WTC11 (cell line): ENCODE measurements around the gene NXN.

Experiments
- CDX4 ChIP-seq: fragments of 250-450 bp; sonication (Bioruptor Pico); IDR thresholded peaks from 2 replicates; pipeline ENCODE4 v1.9.0; 2021; ENCODE audit warnings: moderate library complexity, mild to moderate bottlenecking, inconsistent platforms, borderline replicate concordance
- CREM ChIP-seq: sonication (generic); formaldehyde crosslinking; IDR thresholded peaks from 2 replicates; pipeline ENCODE4 v1.8.1; 2022; ENCODE audit warnings: mild to moderate bottlenecking, missing genetic modification reagents, moderate library complexity
- E2F4 ChIP-seq: sonication (generic); formaldehyde crosslinking; IDR thresholded peaks from 2 replicates; pipeline ENCODE4 v1.8.1; 2022; ENCODE audit warnings: low read depth, mild to moderate bottlenecking, moderate library complexity, missing genetic modification reagents, borderline replicate concordance
- GTF2I ChIP-seq: fragments of 250-450 bp; sonication (Bioruptor Pico); conservative IDR thresholded peaks from 2 replicates; pipeline ENCODE4 v1.4.0; 2021; ENCODE audit warnings: mild to moderate bottlenecking
- NFYB ChIP-seq: sonication (generic); formaldehyde crosslinking; conservative IDR thresholded peaks from 2 replicates; pipeline ENCODE4 v1.8.0; 2022; ENCODE audit warnings: low read depth, missing genetic modification reagents
- TCF7 ChIP-seq: sonication (generic); formaldehyde crosslinking; IDR thresholded peaks from 2 replicates; pipeline ENCODE4 v1.8.0; 2022; ENCODE audit warnings: mild to moderate bottlenecking, low read depth, missing genetic modification reagents, moderate library complexity
- TF ChIP-seq, protein P1 (sequence below): fragments of 200-600 bp; IDR thresholded peaks from 2 replicates; pipeline ENCODE4 v1.8.0; 2022; ENCODE audit warnings: antibody characterized with exemption
- TF ChIP-seq, protein P2 (sequence below): sonication (generic); formaldehyde crosslinking; IDR thresholded peaks from 2 replicates; pipeline ENCODE4 v1.8.1; 2022; ENCODE audit warnings: low read depth, missing genetic modification reagents, borderline replicate concordance
- TF ChIP-seq, protein P3 (sequence below): sonication (generic); formaldehyde crosslinking; IDR thresholded peaks from 2 replicates; pipeline ENCODE4 v1.8.1; 2022; ENCODE audit warnings: mild to moderate bottlenecking, moderate library complexity, missing genetic modification reagents
- TF ChIP-seq, protein P4 (sequence below): sonication (generic); formaldehyde crosslinking; IDR thresholded peaks from 2 replicates; pipeline ENCODE4 v1.8.0; 2022; ENCODE audit warnings: mild to moderate bottlenecking, missing genetic modification reagents
- TF ChIP-seq, protein P5 (sequence below): sonication (generic); formaldehyde crosslinking; IDR thresholded peaks from 2 replicates; pipeline ENCODE4 v1.8.1; 2023; ENCODE audit warnings: mild to moderate bottlenecking, missing genetic modification reagents, borderline replicate concordance
- TF ChIP-seq, protein P6 (sequence below): sonication (generic); formaldehyde crosslinking; IDR thresholded peaks from 2 replicates; pipeline ENCODE4 v1.8.0; 2022; ENCODE audit warnings: mild to moderate bottlenecking, missing genetic modification reagents

DNA sequence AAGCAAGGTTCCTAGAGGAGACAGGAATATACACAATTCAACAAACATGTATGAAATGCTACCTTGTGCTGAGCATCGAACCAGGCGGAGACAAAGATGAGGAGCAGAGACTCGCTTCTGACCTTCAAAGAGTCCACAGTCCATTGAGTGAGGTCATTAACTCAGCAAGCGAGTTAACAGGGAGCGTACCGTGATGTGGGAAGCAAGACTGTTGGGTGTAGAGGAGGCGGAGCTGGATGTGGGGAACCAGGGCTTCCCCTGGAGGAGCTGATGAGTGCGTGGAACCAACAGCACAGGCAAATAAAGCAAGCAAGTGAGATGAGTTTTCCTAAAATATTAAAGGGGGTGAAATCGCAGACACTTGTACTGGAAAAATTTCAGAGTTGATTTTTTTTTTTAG, 65.0 kb downstream of the NXN start:
- TF ChIP-seq, protein P1, sequence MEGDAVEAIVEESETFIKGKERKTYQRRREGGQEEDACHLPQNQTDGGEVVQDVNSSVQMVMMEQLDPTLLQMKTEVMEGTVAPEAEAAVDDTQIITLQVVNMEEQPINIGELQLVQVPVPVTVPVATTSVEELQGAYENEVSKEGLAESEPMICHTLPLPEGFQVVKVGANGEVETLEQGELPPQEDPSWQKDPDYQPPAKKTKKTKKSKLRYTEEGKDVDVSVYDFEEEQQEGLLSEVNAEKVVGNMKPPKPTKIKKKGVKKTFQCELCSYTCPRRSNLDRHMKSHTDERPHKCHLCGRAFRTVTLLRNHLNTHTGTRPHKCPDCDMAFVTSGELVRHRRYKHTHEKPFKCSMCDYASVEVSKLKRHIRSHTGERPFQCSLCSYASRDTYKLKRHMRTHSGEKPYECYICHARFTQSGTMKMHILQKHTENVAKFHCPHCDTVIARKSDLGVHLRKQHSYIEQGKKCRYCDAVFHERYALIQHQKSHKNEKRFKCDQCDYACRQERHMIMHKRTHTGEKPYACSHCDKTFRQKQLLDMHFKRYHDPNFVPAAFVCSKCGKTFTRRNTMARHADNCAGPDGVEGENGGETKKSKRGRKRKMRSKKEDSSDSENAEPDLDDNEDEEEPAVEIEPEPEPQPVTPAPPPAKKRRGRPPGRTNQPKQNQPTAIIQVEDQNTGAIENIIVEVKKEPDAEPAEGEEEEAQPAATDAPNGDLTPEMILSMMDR, result no peak
- TF ChIP-seq, protein P2, sequence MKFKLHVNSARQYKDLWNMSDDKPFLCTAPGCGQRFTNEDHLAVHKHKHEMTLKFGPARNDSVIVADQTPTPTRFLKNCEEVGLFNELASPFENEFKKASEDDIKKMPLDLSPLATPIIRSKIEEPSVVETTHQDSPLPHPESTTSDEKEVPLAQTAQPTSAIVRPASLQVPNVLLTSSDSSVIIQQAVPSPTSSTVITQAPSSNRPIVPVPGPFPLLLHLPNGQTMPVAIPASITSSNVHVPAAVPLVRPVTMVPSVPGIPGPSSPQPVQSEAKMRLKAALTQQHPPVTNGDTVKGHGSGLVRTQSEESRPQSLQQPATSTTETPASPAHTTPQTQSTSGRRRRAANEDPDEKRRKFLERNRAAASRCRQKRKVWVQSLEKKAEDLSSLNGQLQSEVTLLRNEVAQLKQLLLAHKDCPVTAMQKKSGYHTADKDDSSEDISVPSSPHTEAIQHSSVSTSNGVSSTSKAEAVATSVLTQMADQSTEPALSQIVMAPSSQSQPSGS, result no peak
- TF ChIP-seq, protein P3, sequence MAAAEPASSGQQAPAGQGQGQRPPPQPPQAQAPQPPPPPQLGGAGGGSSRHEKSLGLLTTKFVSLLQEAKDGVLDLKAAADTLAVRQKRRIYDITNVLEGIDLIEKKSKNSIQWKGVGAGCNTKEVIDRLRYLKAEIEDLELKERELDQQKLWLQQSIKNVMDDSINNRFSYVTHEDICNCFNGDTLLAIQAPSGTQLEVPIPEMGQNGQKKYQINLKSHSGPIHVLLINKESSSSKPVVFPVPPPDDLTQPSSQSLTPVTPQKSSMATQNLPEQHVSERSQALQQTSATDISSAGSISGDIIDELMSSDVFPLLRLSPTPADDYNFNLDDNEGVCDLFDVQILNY, result no peak
- no peak for TF ChIP-seq CREM (CRISPR knock-in tag)
- TF ChIP-seq, protein P4, sequence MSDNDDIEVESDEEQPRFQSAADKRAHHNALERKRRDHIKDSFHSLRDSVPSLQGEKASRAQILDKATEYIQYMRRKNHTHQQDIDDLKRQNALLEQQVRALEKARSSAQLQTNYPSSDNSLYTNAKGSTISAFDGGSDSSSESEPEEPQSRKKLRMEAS (CRISPR knock-in tag), result no peak
- no peak for TF ChIP-seq E2F4 (CRISPR knock-in tag)
- TF ChIP-seq, protein P5, sequence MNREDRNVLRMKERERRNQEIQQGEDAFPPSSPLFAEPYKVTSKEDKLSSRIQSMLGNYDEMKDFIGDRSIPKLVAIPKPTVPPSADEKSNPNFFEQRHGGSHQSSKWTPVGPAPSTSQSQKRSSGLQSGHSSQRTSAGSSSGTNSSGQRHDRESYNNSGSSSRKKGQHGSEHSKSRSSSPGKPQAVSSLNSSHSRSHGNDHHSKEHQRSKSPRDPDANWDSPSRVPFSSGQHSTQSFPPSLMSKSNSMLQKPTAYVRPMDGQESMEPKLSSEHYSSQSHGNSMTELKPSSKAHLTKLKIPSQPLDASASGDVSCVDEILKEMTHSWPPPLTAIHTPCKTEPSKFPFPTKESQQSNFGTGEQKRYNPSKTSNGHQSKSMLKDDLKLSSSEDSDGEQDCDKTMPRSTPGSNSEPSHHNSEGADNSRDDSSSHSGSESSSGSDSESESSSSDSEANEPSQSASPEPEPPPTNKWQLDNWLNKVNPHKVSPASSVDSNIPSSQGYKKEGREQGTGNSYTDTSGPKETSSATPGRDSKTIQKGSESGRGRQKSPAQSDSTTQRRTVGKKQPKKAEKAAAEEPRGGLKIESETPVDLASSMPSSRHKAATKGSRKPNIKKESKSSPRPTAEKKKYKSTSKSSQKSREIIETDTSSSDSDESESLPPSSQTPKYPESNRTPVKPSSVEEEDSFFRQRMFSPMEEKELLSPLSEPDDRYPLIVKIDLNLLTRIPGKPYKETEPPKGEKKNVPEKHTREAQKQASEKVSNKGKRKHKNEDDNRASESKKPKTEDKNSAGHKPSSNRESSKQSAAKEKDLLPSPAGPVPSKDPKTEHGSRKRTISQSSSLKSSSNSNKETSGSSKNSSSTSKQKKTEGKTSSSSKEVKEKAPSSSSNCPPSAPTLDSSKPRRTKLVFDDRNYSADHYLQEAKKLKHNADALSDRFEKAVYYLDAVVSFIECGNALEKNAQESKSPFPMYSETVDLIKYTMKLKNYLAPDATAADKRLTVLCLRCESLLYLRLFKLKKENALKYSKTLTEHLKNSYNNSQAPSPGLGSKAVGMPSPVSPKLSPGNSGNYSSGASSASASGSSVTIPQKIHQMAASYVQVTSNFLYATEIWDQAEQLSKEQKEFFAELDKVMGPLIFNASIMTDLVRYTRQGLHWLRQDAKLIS (CRISPR knock-in tag), result no peak
- no peak for TF ChIP-seq GTF2I (CRISPR knock-in tag)
- TF ChIP-seq, protein P6, sequence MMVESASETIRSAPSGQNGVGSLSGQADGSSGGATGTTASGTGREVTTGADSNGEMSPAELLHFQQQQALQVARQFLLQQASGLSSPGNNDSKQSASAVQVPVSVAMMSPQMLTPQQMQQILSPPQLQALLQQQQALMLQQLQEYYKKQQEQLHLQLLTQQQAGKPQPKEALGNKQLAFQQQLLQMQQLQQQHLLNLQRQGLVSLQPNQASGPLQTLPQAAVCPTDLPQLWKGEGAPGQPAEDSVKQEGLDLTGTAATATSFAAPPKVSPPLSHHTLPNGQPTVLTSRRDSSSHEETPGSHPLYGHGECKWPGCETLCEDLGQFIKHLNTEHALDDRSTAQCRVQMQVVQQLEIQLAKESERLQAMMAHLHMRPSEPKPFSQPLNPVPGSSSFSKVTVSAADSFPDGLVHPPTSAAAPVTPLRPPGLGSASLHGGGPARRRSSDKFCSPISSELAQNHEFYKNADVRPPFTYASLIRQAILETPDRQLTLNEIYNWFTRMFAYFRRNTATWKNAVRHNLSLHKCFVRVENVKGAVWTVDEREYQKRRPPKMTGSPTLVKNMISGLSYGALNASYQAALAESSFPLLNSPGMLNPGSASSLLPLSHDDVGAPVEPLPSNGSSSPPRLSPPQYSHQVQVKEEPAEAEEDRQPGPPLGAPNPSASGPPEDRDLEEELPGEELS (CRISPR knock-in tag), result no peak
- TF ChIP-seq TCF7 (CRISPR knock-in tag), result no peak
- no peak for TF ChIP-seq NFYB
- TF ChIP-seq CDX4, result no peak
